ENCODE measurements around the gene EXD3.

Gene EXD3

GRCh38 chr9:137374131-137374845, 48.7 kb downstream of the EXD3 start:
- no peak for DNase-seq

GRCh38 chr9:137373611-137373980, 49.4 kb downstream of the EXD3 start:
- peak; percentile 62 for DNase-seq

GRCh38 chr9:137372693-137373610, 50.0 kb downstream of the EXD3 start:
- DNase-seq = no peak

- no peak for DNase-seq
These were observed 50.9 kb downstream of the EXD3 start for GRCh38 chr9:137371946-137372651.

GRCh38 chr9:137371521-137371941, 51.4 kb downstream of the EXD3 start:
- DNase-seq = no peak

GRCh38 chr9:137370865-137371520, 52.0 kb downstream of the EXD3 start:
- no peak for DNase-seq

- no peak for DNase-seq
These were observed 52.8 kb downstream of the EXD3 start for GRCh38 chr9:137369911-137370764.

GRCh38 chr9:137369061-137369787, 53.7 kb downstream of the EXD3 start:
- DNase-seq = no peak

GRCh38 chr9:137368431-137369035, 54.4 kb downstream of the EXD3 start:
- no peak for DNase-seq

GRCh38 chr9:137367506-137368430, 55.2 kb downstream of the EXD3 start:
- no peak for DNase-seq

GRCh38 chr9:137366891-137367381, 56.0 kb downstream of the EXD3 start:
- DNase-seq = no peak

- no peak for DNase-seq
These were observed 56.5 kb downstream of the EXD3 start for GRCh38 chr9:137366445-137366810.

- DNase-seq = no peak
These were observed 57.2 kb downstream of the EXD3 start for GRCh38 chr9:137365552-137366444.

GRCh38 chr9:137365056-137365455, 57.9 kb downstream of the EXD3 start:
- no peak for DNase-seq

- DNase-seq = no peak
These were observed 63.1 kb downstream of the EXD3 start for GRCh38 chr9:137359850-137360249.

- DNase-seq = no peak
These were observed 64.8 kb downstream of the EXD3 start for GRCh38 chr9:137358126-137358525.

GRCh38 chr9:137357166-137357565, 65.8 kb downstream of the EXD3 start:
- no peak for DNase-seq

- no peak for DNase-seq
These were observed 67.1 kb downstream of the EXD3 start for GRCh38 chr9:137355761-137356365.
